ENCODE results near the gene WNT6. TPM values are rescaled to one million over a fixed set of nuclear protein-coding genes. Genes with fewer than 3 reads are reported as not detected.

Gene WNT6
- total RNA-seq, 1 donor from 2014 or later: 1.9 TPM

DNA sequence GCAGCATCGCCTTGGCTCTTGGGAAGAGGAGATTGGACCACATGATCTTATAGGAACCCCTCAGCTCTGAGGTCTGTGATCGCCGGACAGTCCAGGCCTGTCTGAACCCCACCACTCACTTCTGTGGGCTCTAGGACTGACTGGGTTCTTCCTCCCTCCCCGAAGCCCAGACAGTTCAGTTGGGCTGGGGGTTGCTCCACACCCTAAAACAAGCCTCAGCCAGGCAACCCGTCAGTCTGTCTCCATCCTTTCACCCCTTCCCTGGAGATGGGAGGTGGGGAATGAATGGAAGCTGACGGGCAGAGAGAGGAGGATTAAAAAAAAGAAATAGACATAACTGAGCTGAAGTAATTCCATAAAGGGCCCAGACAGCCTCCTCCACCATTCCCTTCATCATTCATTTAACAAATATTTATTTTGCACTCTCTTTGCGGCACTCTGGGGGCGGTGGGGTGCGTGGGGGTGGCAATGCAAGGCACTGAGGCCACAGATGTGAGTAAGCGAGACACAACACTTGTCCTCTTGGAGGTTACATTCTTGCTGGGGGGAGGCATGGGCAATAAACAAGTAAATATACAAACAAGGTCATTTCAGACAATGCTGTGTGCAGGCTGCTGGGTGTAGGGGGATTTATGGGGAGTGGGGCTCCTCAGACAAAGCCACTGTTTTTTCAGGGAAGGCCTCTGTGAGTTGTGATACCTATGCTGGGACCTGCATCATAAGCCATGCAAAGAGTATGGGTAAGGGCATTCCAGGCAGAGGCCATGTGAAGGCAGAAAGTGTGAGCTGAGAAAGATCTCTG, 33.9 kb downstream of the WNT6 start:
- no peak for DNase-seq

DNA sequence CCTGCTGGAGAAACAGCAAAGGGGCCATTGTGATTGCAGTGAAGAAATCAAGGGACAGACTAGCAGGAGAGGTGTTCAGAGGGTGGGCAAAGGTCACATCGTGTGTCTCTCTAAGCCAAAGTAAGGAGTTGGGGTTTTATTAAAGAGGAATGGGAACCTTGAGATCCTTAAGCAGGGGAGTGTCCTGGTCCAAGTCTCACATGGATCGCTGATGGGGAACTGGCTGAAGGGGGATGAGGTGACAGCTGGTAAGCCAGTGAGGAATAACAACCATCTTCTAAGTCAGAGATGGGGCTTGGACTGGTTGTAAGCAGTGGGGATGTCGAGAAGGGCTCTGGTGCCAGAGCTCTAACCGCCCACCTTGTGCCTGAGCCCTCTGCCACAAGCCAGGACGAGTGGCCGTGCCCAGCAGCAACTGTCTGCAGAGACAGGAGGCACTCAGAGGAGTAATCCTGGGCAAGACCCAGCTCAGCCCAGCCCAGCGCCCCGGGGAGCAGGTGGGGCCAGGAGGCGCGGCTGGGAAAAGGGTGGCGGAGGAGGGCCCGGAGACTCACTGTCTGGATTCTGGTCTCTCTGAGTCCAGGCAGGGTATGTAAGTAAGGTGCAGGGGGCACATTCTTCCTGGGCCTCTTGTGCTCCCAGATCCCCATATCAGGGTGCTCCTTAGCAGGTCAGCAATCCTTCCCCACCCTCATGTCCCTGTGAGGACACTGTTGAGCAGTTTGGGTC, 34.7 kb downstream of the WNT6 start:
- peak; percentile 57 for DNase-seq

DNA sequence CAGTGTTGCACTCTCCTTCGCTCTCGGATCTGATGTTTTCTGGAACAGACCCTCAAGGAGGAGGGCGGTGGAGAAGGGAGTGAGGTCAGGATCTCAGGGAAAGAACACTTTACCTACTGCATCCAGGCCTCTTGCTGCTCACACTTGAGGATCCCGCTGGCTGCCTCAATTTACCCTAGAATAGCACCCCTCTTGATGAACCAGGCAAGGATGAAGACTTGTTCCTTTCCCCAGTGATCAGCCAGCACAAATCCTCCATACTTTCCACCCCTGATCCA, 35.2 kb downstream of the WNT6 start:
- DNase-seq: no peak

DNA sequence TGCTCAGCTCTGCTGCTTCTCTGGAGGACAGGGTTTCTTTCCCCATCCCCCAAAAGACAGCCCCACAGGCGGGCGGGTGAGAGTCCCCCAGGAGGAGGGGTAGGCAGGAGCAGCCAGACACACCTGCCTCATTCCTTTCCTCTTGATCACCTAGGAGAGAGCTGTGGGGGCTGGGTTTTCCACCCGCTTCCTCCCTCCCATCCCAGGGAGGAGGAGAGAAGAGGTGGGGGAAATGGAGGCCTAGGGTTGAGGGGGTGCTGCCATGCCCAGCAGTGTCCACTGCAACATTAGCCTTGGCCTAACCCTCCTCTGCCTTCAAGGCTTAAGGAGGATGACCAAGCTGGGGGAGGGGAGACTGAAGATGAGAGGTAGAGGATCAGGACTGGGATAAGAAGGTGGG, 35.7 kb downstream of the WNT6 start:
- peak; percentile 32 for DNase-seq

DNA sequence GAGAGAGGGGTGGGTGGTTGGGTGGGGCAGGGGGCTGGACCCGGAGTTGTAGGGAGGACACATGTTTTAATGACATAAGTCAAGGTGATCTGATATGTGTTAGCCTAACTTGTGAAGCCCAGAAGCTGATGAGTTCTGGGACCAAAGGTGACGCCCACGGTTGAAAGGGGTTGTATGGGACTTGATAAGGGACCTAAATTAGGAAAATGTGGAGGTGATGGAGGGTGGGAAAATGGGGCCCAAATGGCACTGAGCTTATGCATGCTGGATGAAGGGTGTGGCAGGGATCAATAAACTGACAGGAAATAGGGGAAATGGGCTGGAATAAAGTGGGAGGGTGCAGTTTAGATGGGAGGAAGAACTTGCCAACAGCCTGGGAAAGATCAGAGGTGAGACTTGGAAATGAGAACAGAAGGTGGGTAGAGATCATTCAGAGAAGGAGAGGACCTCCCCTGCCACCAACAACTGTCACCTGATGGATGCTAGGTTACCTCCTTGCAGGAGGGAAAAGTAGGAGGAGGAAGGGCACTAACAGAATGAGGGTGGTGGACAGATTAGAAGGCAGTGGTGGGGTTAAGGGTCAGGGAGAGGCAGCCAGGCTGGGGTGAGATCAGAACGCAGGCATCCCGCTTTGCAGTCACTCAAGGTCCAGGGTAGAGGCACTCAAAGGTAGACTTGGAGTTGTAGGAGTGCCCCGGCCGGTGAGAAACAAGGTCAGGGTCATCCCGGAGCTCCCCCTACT, 36.3 kb downstream of the WNT6 start:
- DNase-seq: no peak

DNA sequence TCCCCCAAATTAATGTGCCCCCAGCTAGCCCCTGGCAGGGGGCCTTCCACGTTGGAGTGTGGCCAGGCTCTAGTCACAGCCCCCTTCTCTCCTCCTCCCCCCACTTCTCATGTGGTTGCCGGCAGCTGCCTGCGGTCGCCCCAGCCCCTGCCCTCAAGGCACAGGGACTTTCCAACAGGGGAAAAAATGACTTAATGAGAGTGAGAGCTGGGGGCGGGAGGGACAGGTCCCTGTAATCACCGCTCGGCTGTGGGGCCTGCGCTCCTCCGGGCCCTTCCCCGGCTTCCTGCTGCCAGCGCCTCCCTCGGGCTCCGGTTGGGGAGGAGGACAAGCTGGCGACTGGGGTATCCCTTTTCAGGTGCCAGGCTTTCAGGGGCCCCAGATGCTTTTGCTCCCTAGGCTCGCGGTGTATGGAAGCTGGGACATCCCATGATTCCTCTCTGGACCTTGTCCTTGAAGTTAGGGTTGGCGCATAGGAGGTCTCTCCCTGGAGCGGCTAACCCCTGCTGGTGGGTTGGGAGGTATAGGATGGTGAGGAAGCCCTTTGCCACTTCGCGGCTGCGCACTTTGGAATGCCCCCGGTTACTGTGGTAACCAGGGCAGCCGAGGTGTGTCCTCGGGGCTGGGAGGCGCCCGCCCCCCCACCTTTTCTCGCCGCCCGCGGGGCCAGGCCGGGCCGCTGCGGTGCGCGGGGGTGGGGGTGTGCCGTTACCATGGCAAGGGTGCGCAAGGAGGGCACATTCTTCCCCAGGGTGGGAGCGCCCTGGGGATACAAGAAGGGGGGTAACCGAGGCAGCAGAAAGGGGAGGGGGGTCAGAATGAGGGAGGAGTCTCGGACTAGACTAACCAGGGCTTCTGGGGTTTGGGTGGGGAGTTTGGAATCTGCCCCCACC, 37.1 kb downstream of the WNT6 start:
- peak; percentile 52 for DNase-seq

DNA sequence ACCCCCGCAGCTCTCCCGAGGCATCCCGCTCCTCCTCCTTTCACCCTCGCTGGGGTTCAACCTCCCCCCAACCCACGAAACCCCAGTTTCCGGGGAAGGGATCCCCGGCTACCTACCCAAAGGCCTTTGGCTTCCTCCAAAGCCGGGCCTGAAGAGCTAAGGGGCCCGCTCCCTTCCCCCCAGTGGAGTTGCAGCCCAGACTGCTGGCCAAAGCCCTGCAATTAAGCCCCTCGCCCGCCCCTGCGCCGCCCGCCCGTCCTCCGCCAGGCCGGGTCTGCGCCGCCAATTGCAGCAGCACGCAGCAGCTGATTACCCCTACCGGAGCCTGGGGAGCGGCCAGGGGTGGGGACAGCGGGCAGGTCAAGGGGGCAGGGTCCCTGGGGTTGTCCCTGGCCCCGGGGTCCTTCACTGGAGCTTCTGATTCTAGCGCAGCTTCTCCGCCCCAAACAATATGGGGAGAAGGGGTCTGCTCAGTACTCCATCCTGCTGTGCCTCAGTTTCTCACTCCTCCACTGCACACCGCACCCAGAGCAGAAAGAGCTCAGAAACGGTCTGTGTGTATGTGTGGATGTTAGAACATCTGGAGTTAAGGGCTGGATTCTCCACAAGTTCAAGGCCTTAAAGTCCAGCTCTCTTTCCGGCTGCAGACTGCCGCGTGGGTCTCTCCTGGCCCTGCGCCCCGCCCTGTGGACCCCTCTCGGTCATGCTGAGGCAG, 37.9 kb downstream of the WNT6 start:
- DNase-seq: no peak

DNA sequence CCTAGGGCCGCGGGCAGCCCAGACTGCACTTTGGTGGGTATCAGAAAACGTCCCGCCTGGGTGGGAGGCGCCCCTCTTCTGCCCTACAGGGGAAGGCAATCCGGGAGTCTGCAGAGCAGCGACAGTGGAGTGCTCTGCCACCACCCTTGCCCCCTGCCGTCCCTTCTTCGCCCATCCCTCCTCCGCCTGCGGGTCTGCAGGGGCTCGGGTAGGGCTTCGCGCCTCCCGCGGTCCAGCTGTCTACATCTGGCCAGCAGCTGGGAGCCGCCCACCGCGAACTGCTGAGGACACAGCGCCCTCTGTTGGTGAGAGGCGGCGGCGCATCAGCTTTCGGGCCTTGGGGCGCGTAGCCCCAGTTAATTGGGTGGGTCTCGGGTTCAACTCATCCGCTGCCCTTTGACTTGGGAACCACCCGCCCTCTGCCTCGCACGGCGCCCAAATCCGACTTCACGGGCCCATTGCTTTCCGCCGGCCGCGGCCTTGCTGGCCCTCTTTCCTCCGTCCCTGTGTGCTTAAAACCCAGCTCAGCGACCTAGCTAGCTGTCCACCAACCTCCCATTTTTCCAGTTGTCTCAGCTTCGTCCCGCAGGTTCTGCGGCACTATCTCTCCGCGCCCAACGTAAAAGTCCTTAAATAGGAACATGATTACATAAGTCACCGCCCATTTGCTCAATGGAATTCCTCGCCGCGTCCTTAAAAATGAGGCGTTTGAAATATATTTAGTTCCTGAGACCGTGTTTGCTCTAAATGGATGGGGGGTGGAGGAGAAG, 38.7 kb downstream of the WNT6 start:
- DNase-seq: peak; percentile 84

DNA sequence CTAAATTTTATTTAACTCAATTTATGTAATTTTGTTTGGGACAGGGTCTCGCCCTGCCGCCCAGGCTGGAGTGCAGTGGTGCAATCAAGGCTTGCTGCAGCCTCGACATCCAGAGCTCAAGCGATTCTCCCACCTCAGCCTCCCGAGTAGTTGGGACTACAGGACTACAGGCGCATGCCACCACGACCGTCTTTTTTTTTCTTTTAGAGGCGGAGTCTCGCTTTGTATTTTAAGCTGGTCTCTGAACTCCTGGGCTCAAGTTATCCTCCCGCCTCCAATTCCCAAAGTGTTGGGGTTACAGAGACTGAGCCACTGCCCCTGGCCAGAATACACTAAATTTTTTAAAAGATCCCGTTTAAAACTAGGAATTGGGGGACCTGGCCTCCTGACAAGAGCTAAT, 39.5 kb downstream of the WNT6 start:
- DNase-seq: no peak

DNA sequence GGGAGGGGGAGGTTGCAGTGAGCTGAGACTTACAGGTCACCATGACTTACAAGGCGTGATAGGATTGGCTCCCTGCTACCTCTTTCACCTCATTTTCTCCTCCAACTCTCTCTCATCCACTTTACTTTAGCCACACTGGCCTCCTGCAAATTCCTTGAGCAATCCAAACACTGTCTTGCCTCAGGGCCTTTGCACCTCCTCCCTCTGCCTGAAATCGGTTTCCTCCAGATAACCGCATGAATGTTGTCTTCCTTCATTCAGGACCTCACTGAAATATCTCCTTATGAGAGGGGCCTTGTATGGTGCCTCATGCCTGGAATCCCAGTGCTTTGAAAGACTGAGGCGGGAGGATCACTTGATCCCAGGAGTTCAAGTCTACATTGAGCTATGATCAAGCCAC, 42.8 kb downstream of the WNT6 start:
- no peak for DNase-seq

DNA sequence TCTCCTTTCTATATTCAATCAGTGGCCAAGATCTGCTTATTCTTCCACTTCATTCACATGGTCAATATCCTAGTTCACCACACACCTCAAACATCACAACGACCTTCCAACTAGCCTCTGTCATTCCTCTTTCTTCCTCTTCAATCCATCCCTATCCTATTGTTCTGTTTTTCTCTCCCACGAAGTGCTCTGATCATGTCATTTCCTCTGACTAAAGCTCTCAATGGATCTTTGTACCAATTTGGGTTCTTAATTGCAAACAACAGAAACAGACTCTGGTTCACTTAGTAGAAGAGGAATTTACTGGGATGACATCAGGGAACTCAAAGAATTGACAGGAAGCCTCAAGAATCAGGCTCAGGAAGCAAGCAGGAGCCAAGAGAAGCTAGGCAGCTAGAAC, 44.6 kb downstream of the WNT6 start:
- no peak for DNase-seq

DNA sequence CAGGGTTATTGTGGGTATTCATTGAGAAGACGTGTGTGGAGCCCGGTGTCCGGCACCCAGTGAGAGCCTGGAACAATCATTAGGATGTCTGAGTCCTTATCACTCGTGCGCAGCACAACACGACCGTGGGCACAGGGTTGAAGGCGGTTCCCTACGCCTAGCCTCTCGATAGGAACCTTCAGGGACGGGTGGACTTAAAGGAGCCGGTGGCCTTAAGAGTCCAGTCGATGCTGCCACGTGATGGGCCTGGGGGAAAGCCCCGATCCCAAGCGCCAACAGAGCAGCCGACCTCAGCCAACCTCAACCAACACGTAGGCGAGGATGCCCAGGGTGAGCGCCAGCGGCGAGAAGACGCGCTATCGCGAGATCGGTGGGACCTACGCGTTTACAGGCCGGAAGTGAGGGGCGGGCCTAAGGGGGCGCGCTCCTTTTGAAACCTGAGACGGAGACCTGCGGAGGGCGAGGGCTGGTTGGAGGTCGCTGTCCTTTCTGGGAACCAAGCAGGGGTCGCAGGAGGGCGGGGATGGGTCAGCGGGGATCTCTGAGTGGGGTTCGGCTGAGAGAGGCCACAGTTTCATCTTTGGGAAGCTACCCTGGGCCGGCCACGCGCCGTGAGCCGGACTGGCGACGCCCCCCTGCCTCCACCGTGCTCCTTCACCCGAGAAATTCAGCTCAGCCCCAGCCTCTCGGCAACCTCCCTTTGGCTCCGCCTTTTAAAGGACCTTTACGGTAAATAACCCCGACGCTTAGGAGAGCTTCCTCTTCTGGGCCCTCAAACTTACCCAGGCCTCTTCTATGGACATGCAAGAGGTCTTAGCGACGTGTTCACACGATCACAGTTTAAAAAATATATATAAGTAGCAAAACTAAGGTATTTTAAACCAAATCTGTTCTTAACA, 49.4 kb downstream of the WNT6 start:
- DNase-seq: peak; percentile 95

DNA sequence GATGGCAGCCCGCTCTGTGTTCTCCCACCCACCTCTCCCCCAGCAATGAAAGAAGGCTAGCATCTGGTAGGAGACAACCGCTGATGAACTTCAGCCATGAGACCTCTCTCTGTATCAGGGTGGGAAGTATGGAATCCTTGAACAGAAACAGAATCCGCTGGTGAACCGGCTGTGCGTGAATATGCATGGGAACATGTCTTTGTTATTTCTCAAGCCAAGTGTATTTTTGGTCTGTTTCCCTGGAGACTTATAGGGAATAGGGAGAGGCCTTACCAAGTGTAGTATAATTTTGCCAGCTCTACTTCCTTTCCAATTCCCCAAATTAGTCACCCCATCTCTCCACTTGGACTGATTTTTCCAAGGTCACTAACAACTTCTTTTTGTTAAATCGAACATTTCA, 51.1 kb downstream of the WNT6 start:
- no peak for DNase-seq

DNA sequence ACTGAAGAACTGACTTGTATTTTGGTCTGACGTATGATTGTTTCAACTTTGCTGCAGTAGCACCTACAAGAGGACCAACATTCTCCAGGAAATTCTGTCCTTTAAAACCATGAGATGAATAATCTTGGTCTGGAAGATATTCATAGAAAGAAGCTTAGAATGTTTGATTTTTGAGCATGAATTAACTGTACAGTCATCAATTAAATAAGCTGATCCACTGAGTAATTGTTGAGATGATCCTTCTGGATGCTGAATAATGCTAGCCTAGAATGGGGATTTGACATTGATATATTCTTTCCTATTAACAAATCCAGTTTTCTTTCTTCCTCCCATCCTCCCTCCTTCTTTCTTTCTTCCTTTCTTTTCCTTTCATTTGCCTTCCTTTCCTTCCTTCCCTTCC, 60.9 kb downstream of the WNT6 start:
- DNase-seq: no peak

Small RNA genes within 50 kb of the gene (small RNA-seq; reads per million reads assigned to genes)
- not detected for gene RNU6-642P (ENCODE audit: low replicate concordance)

Other genes with a start within 250 kb of the WNT6 start
- gene ZNF142, start 200.2 kb upstream of the WNT6 start, total RNA-seq: 14.3 TPM
- gene BCS1L, start 200.1 kb upstream of the WNT6 start, total RNA-seq: 26.2 TPM
- gene RNF25, start 187.8 kb upstream of the WNT6 start, total RNA-seq: 8.5 TPM
- 20.6 TPM for gene STK36, start 187.7 kb upstream of the WNT6 start, total RNA-seq
- gene TTLL4, start 149.0 kb upstream of the WNT6 start, total RNA-seq: 14.0 TPM
- 19.8 TPM for gene CYP27A1, start 77.7 kb upstream of the WNT6 start, total RNA-seq
- 19.7 TPM for gene PRKAG3, start 28.0 kb upstream of the WNT6 start, total RNA-seq
- 5.7 TPM for gene WNT10A, start 21.0 kb downstream of the WNT6 start, total RNA-seq
- not detected for gene CDK5R2, start 99.9 kb downstream of the WNT6 start, total RNA-seq
- not detected for gene FEV, start 125.4 kb downstream of the WNT6 start, total RNA-seq
- gene CRYBA2, start 133.6 kb downstream of the WNT6 start, total RNA-seq: not detected
- gene CFAP65, start 181.7 kb downstream of the WNT6 start, total RNA-seq: not detected
- gene IHH, start 201.1 kb downstream of the WNT6 start, total RNA-seq: not detected

Measured in tongue (tissue), 3 donors.